HEK293 (cell line): ENCODE results near the gene PPP6R3.

Source experiments
- CTCF ChIA-PET: fragments of 350-600 bp; formaldehyde crosslinking; extraction: SDS; loops from one replicate; lab custom pipeline; 2021; ENCODE audit warnings: antibody characterized with exemption; lab: Yijun Ruan, JAX
- POLR2A ChIA-PET: fragments of 300-600 bp; formaldehyde crosslinking; extraction: SDS; loops from one replicate; lab custom pipeline; 2020; ENCODE audit warnings: antibody characterized with exemption, inconsistent platforms; lab: Yijun Ruan, JAX
- H3K27ac ChIP-seq: fragments of 200-500 bp; sonication (Bioruptor generic); 2 replicates; pipeline ENCODE4 v1.5.1; 2014; ENCODE audit warnings: low read depth, low read length, control low read depth, inconsistent platforms; ENCODE audit errors: extremely low read depth
- H3K36me3 ChIP-seq, 2 experiments: fragments of 200-500 bp in 1 of 2; sonication (Bioruptor generic) in 1 of 2; 1 replicate in 1 of 2; 2 replicates in 1 of 2; pipeline ENCODE4 v1.5.1; 2014 to 2017; ENCODE audit warnings: inconsistent platforms in 2 of 2, low read length in 2 of 2; ENCODE audit not compliant: control insufficient read depth in 2 of 2, insufficient read depth in 1 of 2
- H3K4me1 ChIP-seq: fragments of 200-500 bp; sonication (Bioruptor generic); 2 replicates; pipeline ENCODE4 v1.5.1; 2014; ENCODE audit warnings: mild to moderate bottlenecking, low read length, inconsistent platforms; ENCODE audit not compliant: control insufficient read depth, insufficient read depth
- H3K4me3 ChIP-seq: 2 replicates; pipeline ENCODE4 v1.5.1; 2011; ENCODE audit warnings: low read depth, mild to moderate bottlenecking, control low read depth, low read length, moderate library complexity
- H3K9me3 ChIP-seq: fragments of 200-500 bp; sonication (Bioruptor generic); 2 replicates; pipeline ENCODE4 v1.5.1; 2014; ENCODE audit warnings: low read depth, low read length, inconsistent platforms; ENCODE audit not compliant: control insufficient read depth, insufficient read depth
- BCL11A ChIP-seq: fragments of 450-650 bp; formaldehyde crosslinking; IDR thresholded peaks from 2 replicates; pipeline ENCODE4 v1.5.1; 2016; ENCODE audit warnings: low read depth, missing biosample characterization, missing genetic modification characterization
- BCL11B ChIP-seq: fragments of 450-650 bp; formaldehyde crosslinking; IDR thresholded peaks from 2 replicates; pipeline ENCODE4 v1.5.1; 2016; ENCODE audit warnings: low read depth, missing biosample characterization, missing genetic modification characterization
- BCL6B ChIP-seq: fragments of 450-650 bp; formaldehyde crosslinking; IDR thresholded peaks from 2 replicates; pipeline ENCODE4 v1.5.1; 2017; ENCODE audit warnings: missing biosample characterization, missing genetic modification characterization
- GLI2 ChIP-seq: fragments of 450-650 bp; formaldehyde crosslinking; IDR thresholded peaks from 2 replicates; pipeline ENCODE4; 2017; ENCODE audit warnings: missing biosample characterization, missing genetic modification characterization, low read depth, borderline replicate concordance
- MYNN ChIP-seq: fragments of 450-650 bp; formaldehyde crosslinking; IDR thresholded peaks from 2 replicates; pipeline ENCODE4 v1.5.1; 2016; ENCODE audit warnings: missing biosample characterization, missing genetic modification characterization, borderline replicate concordance
- OVOL3 ChIP-seq: fragments of 450-650 bp; formaldehyde crosslinking; IDR thresholded peaks from 2 replicates; pipeline ENCODE4 v1.5.1; 2016; ENCODE audit warnings: missing biosample characterization, missing genetic modification characterization
- ZIC2 ChIP-seq: fragments of 450-650 bp; formaldehyde crosslinking; IDR thresholded peaks from 2 replicates; pipeline ENCODE4 v1.5.1; 2016; ENCODE audit warnings: missing biosample characterization, missing genetic modification characterization
- ZNF114 ChIP-seq: fragments of 450-650 bp; formaldehyde crosslinking; IDR thresholded peaks from 2 replicates; pipeline ENCODE4 v1.5.0; 2017; ENCODE audit warnings: missing biosample characterization, missing genetic modification characterization
- ZNF138 ChIP-seq: fragments of 450-650 bp; formaldehyde crosslinking; IDR thresholded peaks from 2 replicates; pipeline ENCODE4 v1.5.1; 2016; ENCODE audit warnings: missing biosample characterization, missing genetic modification characterization, borderline replicate concordance
- ZNF169 ChIP-seq: fragments of 450-650 bp; formaldehyde crosslinking; IDR thresholded peaks from 2 replicates; pipeline ENCODE4 v1.5.1; 2016; ENCODE audit warnings: missing biosample characterization, missing genetic modification characterization
- ZNF211 ChIP-seq: fragments of 450-650 bp; formaldehyde crosslinking; IDR thresholded peaks from 2 replicates; pipeline ENCODE4 v1.5.1; 2016; ENCODE audit warnings: low read depth, missing biosample characterization, missing genetic modification characterization
- ZNF248 ChIP-seq: fragments of 450-650 bp; formaldehyde crosslinking; IDR thresholded peaks from 2 replicates; pipeline ENCODE4 v1.5.1; 2017; ENCODE audit warnings: missing biosample characterization, missing genetic modification characterization
- ZNF274 ChIP-seq, 2 experiments: fragments of 200-500 bp in 1 of 2; fragments of 450-650 bp in 1 of 2; sonication (Bioruptor generic) in 1 of 2; formaldehyde crosslinking in 1 of 2; IDR thresholded peaks; 2 replicates each; pipeline versions ENCODE4 v1.5.1 to v1.6.1; 2014 to 2016; ENCODE audit warnings: borderline replicate concordance in 1 of 2, inconsistent platforms in 1 of 2, low read length in 1 of 2, missing biosample characterization in 1 of 2, missing genetic modification characterization in 1 of 2
- ZNF324 ChIP-seq: fragments of 450-650 bp; formaldehyde crosslinking; IDR thresholded peaks from 2 replicates; pipeline ENCODE4 v1.5.1; 2016; ENCODE audit warnings: missing biosample characterization, missing genetic modification characterization
- ZNF416 ChIP-seq: fragments of 450-650 bp; formaldehyde crosslinking; IDR thresholded peaks from 2 replicates; pipeline ENCODE4 v1.5.1; 2016; ENCODE audit warnings: missing biosample characterization, missing genetic modification characterization
- ZNF623 ChIP-seq: fragments of 450-650 bp; formaldehyde crosslinking; IDR thresholded peaks from 2 replicates; pipeline ENCODE4 v1.5.1; 2016; ENCODE audit warnings: missing biosample characterization, missing genetic modification characterization
- ZNF677 ChIP-seq: fragments of 450-650 bp; IDR thresholded peaks from 2 replicates; pipeline ENCODE4 v1.5.0; 2018; ENCODE audit warnings: missing biosample characterization, mild to moderate bottlenecking, missing genetic modification characterization, moderate library complexity
- ZNF792 ChIP-seq: fragments of 450-650 bp; formaldehyde crosslinking; IDR thresholded peaks from 2 replicates; pipeline ENCODE4 v1.5.1; 2016; ENCODE audit warnings: missing biosample characterization, missing genetic modification characterization

The PPP6R3 gene

GRCh38 chr11:68430384-68430783 lies 30.2 kb upstream of the PPP6R3 start:
- ChIA-PET POLR2A (no interaction called here), CTCF (interaction anchor here (0.6 kb wide), 2 partner anchors 70 to 365 kb away, joined by 3 to 5 read pairs; no protein-coding TSS in a partner anchor)
- TF ChIP-seq ZNF274 (IDR thresholded peaks at IDR 0.05; ENCODE audit: low read length): no peak
- TF ChIP-seq ZNF274 (tag by site-specific recombination; IDR thresholded peaks at IDR 0.05; ENCODE audit: borderline replicate concordance): no peak
- H3K36me3 ChIP-seq: peaks cover 0 to 76% of the 10 kb centered on the region in 2 experiments; a peak in 2 of 3 replicates
- no peaks in the 10 kb centered on the region for H3K9me3 ChIP-seq
- H3K4me1 ChIP-seq: no peaks in the 10 kb centered on the region
- no peak overlapping the region for H3K4me3 ChIP-seq
- no peak overlapping the region for H3K27ac ChIP-seq

- H3K4me3 ChIP-seq: no peak overlapping the region
- TF ChIP-seq BCL11B (tag by site-specific recombination): no peak
- no peak for TF ChIP-seq GLI2
- TF ChIP-seq ZNF211 (tag by site-specific recombination): no peak
- no peak for TF ChIP-seq ZIC2 (tag by site-specific recombination)
- no peak for TF ChIP-seq ZNF114 (tag by site-specific recombination)
- no peak for TF ChIP-seq BCL11A (tag by site-specific recombination)
- no peak for TF ChIP-seq MYNN (tag by site-specific recombination)
- TF ChIP-seq ZNF792 (tag by site-specific recombination): no peak
- TF ChIP-seq ZNF169 (tag by site-specific recombination): no peak
- no peak for TF ChIP-seq ZNF677 (tag by site-specific recombination)
- no peak for TF ChIP-seq BCL6B (tag by site-specific recombination)
- no peak for TF ChIP-seq ZNF138 (tag by site-specific recombination)
- TF ChIP-seq ZNF416 (tag by site-specific recombination): no peak
- no peak for TF ChIP-seq ZNF324
- no peak for TF ChIP-seq ZNF248 (tag by site-specific recombination)
- ChIA-PET POLR2A (no interaction called here), CTCF (interaction anchor here (0.6 kb wide), 1 partner anchor 365 kb away, joined by 3 read pairs; no protein-coding TSS in a partner anchor)
- no peaks in the 10 kb centered on the region for H3K9me3 ChIP-seq
- H3K4me1 ChIP-seq: no peaks in the 10 kb centered on the region
- no peak overlapping the region for H3K27ac ChIP-seq
- H3K36me3 ChIP-seq: peaks cover 0 to 74% of the 10 kb centered on the region in 2 experiments; a peak in 2 of 3 replicates
These were observed 29.8 kb upstream of the PPP6R3 start for GRCh38 chr11:68430801-68431200.

GRCh38 chr11:68431984-68432645 lies 28.4 kb upstream of the PPP6R3 start:
- Histone ChIP-seq H3K9me3 (no peaks in the 10 kb centered on the region), H3K36me3 (peaks cover 0 to 70% of the 10 kb centered on the region in 2 experiments; a peak in 2 of 3 replicates), H3K4me3 (no peak overlapping the region), H3K27ac (no peak overlapping the region), H3K4me1 (no peaks in the 10 kb centered on the region)
- TF ChIP-seq OVOL3 (tag by site-specific recombination) (no peak), ZNF623 (tag by site-specific recombination) (no peak)
- CTCF ChIA-PET: no interaction called here
- POLR2A ChIA-PET: interaction anchor here (0.6 kb wide), 1 partner anchor 25 kb away, joined by 4 read pairs; no protein-coding TSS in a partner anchor
